Activated CD8-positive, alpha-beta T cell treated with anti-CD3 and anti-CD28 coated beads for 36 hours (primary cell): Measurements from ENCODE around the gene MAP3K1. TPM values are rescaled to one million over a fixed set of nuclear protein-coding genes. Genes with fewer than 3 reads are reported as not detected.
"Not testable (repeated sequence)": the region's sequence is repeated elsewhere in the genome, so short reads cannot be mapped to it uniquely, and the experiment has no call there.

ENCODE experiments used
- ATAC-seq: fragments of 200-7000 bp; cut with Tn5 transposase; one replicate; pipeline ENCODE4 v1.10.0; 2021; ENCODE audit warnings: mild to moderate bottlenecking, moderate library complexity
- CTCF ChIA-PET: fragments of 350-600 bp; sonication (Branson Sonifier 250); formaldehyde crosslinking; loops from one replicate; lab custom pipeline; 2021; ENCODE audit warnings: antibody characterized with exemption; lab: Charles Lee
- POLR2A ChIA-PET: fragments of 350-600 bp; sonication (Branson Sonifier 250); formaldehyde crosslinking; loops from one replicate; lab custom pipeline; 2021; ENCODE audit warnings: antibody characterized with exemption; lab: Charles Lee
- DNase-seq: peaks from one replicate; pipeline ENCODE4 v3.0.0-alpha.2; 2020
- H3K27ac Mint-ChIP-seq: one replicate; pipeline ENCODE4 v1.8.0; 2021; ENCODE audit warnings: mild to moderate bottlenecking, mixed read lengths
- H3K27me3 Mint-ChIP-seq: one replicate; pipeline ENCODE4 v1.8.0; 2021; ENCODE audit warnings: mixed read lengths
- H3K36me3 Mint-ChIP-seq: one replicate; pipeline ENCODE4 v1.8.0; 2021; ENCODE audit warnings: low read depth, mixed read lengths
- H3K4me1 Mint-ChIP-seq: one replicate; pipeline ENCODE4 v1.8.0; 2021; ENCODE audit warnings: low read depth, mixed read lengths
- H3K4me3 Mint-ChIP-seq: one replicate; pipeline ENCODE4 v1.8.0; 2021; ENCODE audit warnings: mild to moderate bottlenecking, moderate library complexity, mixed read lengths
- H3K9me3 Mint-ChIP-seq: one replicate; pipeline ENCODE4 v1.8.0; 2021; ENCODE audit warnings: mixed read lengths
- intact Hi-C: fragments of 100-400 bp; cut with micrococcal nuclease; formaldehyde crosslinking; loops from one replicate; pipeline ENCODE4 v1.10.0; 2022
- total RNA-seq, 2 experiments: library from RNA; stranded (reverse); gene quantifications; one replicate each; pipeline ENCODE4 v1.2.3, GENCODE V29; 2021
- TF ChIP-seq, protein P1 (sequence below): fragments of 200-600 bp; IDR thresholded peaks from one replicate; pipeline ENCODE4 v1.8.0; 2022; ENCODE audit warnings: antibody characterized with exemption, mild to moderate bottlenecking

The MAP3K1 gene
- total RNA-seq, 2 experiments from 2014 or later: 16.9 to 17.0 TPM

DNA sequence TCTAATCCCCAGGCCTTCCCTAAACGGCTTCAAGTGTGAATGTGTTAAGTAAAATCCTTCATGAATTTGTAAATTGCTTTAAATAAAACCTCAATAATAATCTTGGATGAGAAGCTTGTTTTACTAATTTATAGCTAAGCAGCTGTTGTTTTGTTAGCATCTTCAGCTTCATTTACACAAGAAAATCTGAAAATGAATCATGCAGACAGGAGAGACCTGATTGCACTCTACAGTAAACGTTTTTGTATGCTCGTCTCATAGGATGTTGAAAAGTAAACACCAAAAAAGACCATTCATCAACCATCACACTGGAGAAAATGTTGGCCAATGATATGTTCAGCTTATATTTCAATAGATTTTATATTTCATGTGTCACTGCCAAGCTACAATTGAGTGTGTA lies 40.4 kb upstream of the MAP3K1 start:
- POLR2A ChIA-PET: interaction anchor here (0.6 kb wide), 1 partner anchor 120 kb away, joined by 3 read pairs; no protein-coding TSS in a partner anchor
- CTCF ChIA-PET: interaction anchor here (1.0 to 1.1 kb wide), 2 partner anchors 9 to 63 kb away, joined by 3 to 7 read pairs; no protein-coding TSS in a partner anchor
- no peak overlapping the region for H3K27ac Mint-ChIP-seq
- no peaks in the 10 kb centered on the region for H3K27me3 Mint-ChIP-seq
- H3K4me3 Mint-ChIP-seq: no peak overlapping the region
- DNase-seq (no peak), ATAC-seq (no peak)
- intact Hi-C loops: no loop called here
- H3K36me3 Mint-ChIP-seq: no peaks in the 10 kb centered on the region
- no peaks in the 10 kb centered on the region for H3K4me1 Mint-ChIP-seq
- peaks cover 16% of the 10 kb centered on the region for H3K9me3 Mint-ChIP-seq
- TF ChIP-seq, protein P1, sequence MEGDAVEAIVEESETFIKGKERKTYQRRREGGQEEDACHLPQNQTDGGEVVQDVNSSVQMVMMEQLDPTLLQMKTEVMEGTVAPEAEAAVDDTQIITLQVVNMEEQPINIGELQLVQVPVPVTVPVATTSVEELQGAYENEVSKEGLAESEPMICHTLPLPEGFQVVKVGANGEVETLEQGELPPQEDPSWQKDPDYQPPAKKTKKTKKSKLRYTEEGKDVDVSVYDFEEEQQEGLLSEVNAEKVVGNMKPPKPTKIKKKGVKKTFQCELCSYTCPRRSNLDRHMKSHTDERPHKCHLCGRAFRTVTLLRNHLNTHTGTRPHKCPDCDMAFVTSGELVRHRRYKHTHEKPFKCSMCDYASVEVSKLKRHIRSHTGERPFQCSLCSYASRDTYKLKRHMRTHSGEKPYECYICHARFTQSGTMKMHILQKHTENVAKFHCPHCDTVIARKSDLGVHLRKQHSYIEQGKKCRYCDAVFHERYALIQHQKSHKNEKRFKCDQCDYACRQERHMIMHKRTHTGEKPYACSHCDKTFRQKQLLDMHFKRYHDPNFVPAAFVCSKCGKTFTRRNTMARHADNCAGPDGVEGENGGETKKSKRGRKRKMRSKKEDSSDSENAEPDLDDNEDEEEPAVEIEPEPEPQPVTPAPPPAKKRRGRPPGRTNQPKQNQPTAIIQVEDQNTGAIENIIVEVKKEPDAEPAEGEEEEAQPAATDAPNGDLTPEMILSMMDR: no peak

DNA sequence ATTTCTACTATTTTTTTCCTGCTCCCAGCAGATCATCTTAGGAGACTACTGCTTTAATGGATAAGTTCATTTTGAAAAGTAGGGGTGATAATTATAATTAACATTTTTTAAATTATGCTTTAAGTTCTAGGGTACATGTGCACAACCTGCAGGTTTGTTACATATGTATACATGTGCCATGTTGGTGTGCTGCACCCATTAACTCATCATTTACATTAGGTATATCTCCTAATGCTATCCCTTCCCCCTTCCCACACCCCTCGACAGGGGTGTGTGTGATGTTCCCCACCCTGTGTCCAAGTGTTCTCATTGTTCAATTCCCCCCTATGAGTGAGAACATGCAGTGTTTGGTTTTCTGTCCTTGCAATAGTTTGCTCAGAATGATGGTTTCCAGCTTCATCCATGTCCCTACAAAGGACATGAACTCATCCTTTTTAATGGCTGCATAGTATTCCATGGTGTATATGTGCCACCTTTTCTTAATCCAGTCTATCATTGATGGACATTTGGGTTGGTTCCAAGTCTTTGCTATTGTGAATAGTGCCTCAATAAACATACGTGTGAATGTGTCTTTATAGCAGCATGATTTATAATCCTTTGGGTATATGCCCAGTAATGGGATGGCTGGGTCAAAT lies 39.0 kb upstream of the MAP3K1 start:
- CTCF ChIA-PET, H3K36me3 Mint-ChIP-seq, ATAC-seq, H3K27ac Mint-ChIP-seq, H3K4me1 Mint-ChIP-seq, DNase-seq, intact Hi-C loops, POLR2A ChIA-PET, H3K27me3 Mint-ChIP-seq, H3K4me3 Mint-ChIP-seq: not testable (repeated sequence)
- peaks cover 20% of the 10 kb centered on the region for H3K9me3 Mint-ChIP-seq

GRCh38 chr5:56783261-56783660 lies 32.1 kb upstream of the MAP3K1 start:
- CTCF ChIA-PET: interaction anchor here (1.7 kb wide), 1 partner anchor 8 kb away, joined by 3 read pairs; no protein-coding TSS in a partner anchor
- intact Hi-C loops: no loop called here
- no peaks in the 10 kb centered on the region for H3K27me3 Mint-ChIP-seq
- H3K4me3 Mint-ChIP-seq: no peak overlapping the region
- POLR2A ChIA-PET: no interaction called here
- H3K4me1 Mint-ChIP-seq: no peaks in the 10 kb centered on the region
- no peak overlapping the region for H3K27ac Mint-ChIP-seq
- DNase-seq (no peak), ATAC-seq (no peak)
- H3K9me3 Mint-ChIP-seq: peaks cover 13% of the 10 kb centered on the region
- TF ChIP-seq, protein P1: no peak
- no peaks in the 10 kb centered on the region for H3K36me3 Mint-ChIP-seq

DNA sequence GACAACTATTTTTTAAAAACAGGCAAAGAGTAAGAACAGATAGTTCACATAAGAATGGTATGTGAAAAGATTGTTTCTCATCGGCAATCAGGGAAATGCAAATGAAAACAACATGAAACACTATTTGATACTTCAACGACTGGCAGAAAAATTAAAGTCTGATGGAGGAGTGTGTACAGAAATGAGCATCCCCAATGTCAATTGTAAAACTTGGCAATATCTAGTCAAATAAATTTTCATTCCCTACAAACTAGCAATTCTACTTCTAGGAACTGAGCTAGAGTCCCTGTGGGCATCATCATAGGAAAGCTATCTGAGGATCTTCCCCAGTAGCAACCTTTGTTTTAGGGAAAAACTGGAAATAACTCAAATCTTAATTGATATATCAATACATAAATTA lies 29.0 kb upstream of the MAP3K1 start:
- ChIA-PET CTCF (no interaction called here), POLR2A (no interaction called here)
- TF ChIP-seq, protein P1: no peak
- Mint-ChIP-seq H3K27ac (no peak overlapping the region), H3K4me1 (peaks cover 3% of the 10 kb centered on the region), H3K4me3 (no peak overlapping the region), H3K36me3 (no peaks in the 10 kb centered on the region), H3K9me3 (no peaks in the 10 kb centered on the region), H3K27me3 (no peaks in the 10 kb centered on the region)
- intact Hi-C loops: no loop called here
- ATAC-seq (no peak), DNase-seq (no peak)

DNA sequence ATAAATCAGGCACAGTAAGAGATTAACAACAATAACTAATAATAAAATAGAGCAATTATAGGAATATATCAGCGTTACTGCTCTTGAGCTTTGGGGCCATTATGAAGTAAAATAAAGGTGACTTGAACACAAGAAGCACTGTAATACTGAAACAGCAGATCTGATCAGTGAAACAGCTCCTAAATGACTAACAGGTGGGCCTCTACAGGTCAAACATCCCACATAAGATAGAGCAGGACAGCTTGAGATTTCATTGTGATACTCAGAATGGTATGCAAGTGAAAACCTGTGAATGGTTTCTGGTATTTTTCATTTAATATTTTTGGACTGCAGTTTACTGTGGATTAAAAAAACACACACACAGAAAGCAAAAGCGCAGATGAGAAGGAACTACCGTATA lies 24.0 kb upstream of the MAP3K1 start:
- Mint-ChIP-seq H3K36me3 (no peaks in the 10 kb centered on the region), H3K27ac (no peak overlapping the region), H3K4me1 (peaks cover 5% of the 10 kb centered on the region), H3K4me3 (no peak overlapping the region), H3K9me3 (no peaks in the 10 kb centered on the region), H3K27me3 (no peaks in the 10 kb centered on the region)
- peak; percentile 70 for ATAC-seq
- intact Hi-C loops: no loop called here
- TF ChIP-seq, protein P1: no peak
- no peak for DNase-seq
- CTCF ChIA-PET: no interaction called here
- POLR2A ChIA-PET: no interaction called here
